NK-92 treated with Interleukin-12 subunit alpha and Interleukin-12 subunit beta, amount 100 ng/mL, for 24 hours (cell line): ENCODE results near the gene CEBPG.

Source experiments
- DNase-seq: peaks from one replicate; lab custom pipeline; 2025; lab: John Stamatoyannopoulos, UW

Gene CEBPG

GRCh38 chr19:33407140-33407551, 33.6 kb downstream of the CEBPG start:
- DNase-seq = no peak

DNA sequence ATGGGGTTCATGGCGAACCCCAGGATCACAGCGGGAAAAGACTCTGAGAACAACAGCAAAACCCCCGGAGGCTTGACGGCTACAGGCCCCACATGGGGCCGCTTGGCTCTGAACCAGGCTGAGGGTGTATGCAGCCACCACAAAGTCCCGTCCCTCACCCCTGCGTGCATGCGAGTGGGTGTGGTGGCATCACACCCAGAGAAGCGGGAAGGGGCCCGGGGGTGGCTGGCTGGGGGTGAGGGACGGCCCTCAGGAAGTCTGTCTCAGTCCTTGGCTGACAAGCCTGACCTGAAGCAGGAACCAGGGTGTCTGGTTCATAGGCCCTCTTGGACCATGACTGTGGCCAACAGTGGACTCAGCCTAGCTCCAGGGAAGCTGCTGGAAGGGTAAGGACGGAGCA, 34.2 kb downstream of the CEBPG start:
- no peak for DNase-seq

- DNase-seq = no peak
These were observed 34.6 kb downstream of the CEBPG start for GRCh38 chr19:33408116-33408515.

- DNase-seq = no peak
These were observed 35.3 kb downstream of the CEBPG start for GRCh38 chr19:33408538-33409434.

- no peak for DNase-seq
These were observed 36.6 kb downstream of the CEBPG start for GRCh38 chr19:33409906-33410685.

DNA sequence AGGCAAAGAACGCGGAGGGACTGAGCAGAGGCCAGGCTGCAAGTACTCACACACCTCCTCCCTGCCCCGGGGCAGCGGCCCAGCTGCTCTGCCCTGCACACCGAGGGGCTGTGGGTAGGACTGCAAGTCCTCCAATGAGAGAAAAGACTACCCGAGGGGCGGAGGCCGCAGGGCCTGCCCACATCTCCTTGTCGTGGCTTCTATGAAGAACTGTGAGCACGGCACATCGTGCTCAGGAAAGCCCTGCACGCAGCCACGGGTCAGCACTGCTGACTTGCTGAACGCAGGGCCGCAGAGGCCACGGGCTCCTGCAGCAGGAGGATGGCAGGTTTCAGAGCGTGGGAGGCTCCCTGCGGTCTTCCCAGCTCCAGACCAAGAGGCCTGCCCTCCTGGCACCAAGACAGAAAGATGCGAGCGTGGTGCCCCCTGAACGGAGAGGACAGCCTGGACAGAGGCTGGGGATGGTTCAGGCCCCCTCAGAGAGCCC, 37.4 kb downstream of the CEBPG start:
- no peak for DNase-seq

DNA sequence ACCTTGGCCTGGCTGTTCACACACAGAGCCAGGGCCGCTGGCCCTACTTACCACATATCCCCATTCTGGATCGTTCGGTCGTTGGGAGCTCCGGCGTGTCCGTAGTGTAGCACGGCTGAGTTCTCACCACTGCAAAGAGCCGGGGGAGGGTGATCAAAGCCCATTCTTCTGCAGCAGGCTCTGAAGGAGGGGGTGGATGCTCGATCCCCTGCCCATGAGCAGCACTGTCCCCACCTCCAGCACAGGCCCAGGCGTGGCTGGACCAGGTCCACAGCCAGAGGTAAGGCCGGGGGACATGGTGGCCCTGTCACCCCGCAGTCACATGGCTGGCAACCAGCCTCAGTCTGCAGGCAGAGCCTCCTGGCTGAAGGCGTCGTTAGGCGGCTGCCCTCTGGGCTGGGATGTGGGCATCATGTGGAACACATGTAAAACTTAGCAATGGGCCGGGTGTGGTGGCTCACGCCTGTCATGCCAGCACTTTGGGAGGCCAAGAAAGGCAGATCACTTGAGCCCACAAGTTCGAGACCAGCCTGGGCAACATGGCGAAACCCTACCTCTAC, 38.2 kb downstream of the CEBPG start:
- no peak for DNase-seq

- DNase-seq = no peak
These were observed 39.3 kb downstream of the CEBPG start for GRCh38 chr19:33412601-33413425.

DNA sequence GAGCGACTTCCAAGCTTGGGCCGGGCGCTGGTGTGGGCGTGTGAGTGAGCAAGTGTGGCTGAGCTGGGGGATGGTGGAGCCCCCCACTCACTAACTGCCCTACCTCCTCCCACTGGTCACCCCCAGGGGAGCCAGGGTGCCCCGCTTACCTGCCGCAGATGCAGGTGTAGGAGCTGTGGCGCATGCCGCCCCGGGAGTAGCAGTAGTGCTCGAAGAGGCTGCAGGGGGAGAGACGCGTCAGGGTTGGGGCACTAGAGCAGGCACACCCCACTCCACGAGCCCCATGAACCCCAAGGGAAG, 39.9 kb downstream of the CEBPG start:
- no peak for DNase-seq

- no peak for DNase-seq
These were observed 40.6 kb downstream of the CEBPG start for GRCh38 chr19:33413868-33414666.

DNA sequence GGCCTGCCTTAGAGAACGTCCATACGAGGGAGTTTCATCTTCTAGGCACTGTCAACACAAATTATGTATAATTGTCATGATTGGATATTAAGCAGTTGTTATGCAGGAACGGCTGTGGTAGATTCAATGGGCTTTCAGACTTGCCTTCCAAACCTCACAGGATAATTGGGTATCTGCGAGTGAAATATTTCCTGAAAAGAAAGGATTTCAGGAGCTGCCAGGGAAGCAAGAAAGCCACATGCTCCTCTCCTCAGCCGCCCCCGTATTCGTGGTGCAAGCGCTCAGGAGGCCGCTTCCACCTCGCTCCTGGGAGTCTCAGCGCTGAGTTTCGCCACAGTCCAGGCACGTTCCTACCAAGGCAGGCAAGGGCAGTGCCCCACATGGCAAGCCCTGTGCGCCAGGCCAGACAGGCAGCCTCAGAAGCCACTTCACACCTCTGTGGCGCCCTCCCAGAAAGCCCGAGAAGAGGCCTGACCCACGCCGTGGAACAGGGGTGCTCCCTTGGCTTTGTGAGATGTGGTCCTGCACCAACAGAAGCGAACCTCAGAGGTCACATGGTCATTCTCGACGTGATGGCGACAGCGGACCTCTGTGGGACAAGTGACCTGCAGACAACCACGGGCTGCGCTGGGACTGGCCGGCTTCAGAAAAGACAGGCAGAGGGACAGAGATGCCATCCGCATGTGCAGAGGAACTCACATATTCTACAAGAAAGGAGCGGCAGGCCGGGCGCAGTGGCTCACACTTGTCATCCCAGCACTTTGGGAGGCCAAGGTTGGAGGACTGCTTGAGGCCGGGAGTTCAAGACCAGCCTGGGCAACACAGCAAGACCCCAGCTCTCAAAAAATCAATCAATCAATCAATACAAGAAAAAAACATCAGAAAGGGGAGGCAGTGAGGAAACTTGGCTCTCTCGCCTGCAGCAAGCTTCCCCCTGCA, 41.4 kb downstream of the CEBPG start:
- DNase-seq = no peak

GRCh38 chr19:33416307-33417215, 43.1 kb downstream of the CEBPG start:
- DNase-seq = peak; percentile 38

- no peak for DNase-seq
These were observed 44.2 kb downstream of the CEBPG start for GRCh38 chr19:33417751-33418150.

DNA sequence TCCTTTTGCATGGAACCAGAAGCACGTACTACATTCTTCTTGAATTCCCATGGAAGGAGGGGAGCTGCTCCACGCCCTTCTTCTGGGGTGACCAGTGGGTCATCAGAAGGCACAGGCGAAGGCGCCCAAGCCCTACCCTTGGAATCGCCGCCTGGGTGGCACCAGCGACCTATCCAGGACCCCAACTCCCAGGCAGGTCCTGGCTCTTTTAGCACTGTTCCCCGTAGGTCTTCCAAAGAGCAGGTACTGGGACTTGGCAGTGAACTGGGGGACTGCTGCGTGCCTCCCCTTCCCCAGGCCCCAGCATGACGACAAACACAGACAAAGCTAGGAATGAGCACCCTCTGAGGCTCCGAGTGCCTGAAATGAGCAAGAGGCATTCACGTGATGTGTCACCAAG, 45.0 kb downstream of the CEBPG start:
- DNase-seq = no peak

- no peak for DNase-seq
These were observed 45.6 kb downstream of the CEBPG start for GRCh38 chr19:33418871-33419787.

DNA sequence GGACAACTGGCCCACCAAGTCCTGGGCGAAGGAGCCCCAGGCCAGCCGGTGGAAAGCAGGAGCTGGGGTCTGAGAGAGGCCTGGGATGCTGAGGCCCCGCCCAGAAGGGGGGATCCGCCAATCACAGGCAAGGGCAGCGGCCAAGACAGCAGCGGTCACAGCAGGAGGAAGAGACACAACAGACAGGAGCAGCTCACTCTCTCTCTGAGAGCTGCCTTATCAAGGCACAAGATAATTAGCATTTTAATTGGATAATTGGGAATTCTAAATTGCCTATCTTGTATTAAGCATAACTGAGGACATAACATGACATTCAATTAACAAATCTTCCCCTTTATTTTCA, 46.2 kb downstream of the CEBPG start:
- no peak for DNase-seq

DNA sequence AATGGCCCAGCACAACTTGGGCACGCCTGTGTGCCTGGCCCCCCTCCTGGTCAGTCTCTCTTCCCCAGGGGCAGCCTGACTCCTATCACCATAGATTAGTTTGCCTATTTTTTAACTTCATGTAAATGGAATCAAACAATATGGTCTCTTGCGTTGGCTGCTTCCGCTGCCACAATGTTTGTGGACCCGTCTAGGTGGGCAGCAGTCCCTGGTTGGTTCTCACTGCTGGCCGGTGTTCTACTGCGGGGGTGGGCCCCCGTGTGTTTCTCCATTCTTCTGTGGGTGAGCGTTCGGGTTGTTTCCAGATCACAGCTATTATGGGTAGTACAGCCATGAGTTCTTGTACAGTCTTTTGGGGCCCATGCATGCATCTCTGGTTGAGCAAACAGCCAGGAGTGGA, 47.3 kb downstream of the CEBPG start:
- DNase-seq = no peak

GRCh38 chr19:33421368-33421767, 47.9 kb downstream of the CEBPG start:
- no peak for DNase-seq
